Keratinocyte (primary cell): Measurements from ENCODE around the gene ITGB4. TPM values are rescaled to one million over a fixed set of nuclear protein-coding genes. Genes with fewer than 3 reads are reported as not detected.

Experiments used
- DNase-seq: peaks from one replicate; pipeline ENCODE4 v3.0.0-alpha.2; 2011; ENCODE audit warnings: low read depth, missing footprints, low spot score
- FAIRE-seq: peaks from 2 replicates; lab custom pipeline; 2011; peaks lifted over from hg19 to GRCh38; lab: Jason Lieb, UNC
- H2AFZ ChIP-seq: 2 replicates; pipeline ENCODE4 v1.6.0; 2012; ENCODE audit warnings: low read length, control low read depth, inconsistent platforms; ENCODE audit not compliant: control insufficient read depth
- H3K27ac ChIP-seq: 2 replicates; pipeline ENCODE4 v1.5.1; 2011; ENCODE audit warnings: low read length; ENCODE audit not compliant: control insufficient read depth, insufficient read depth
- H3K27me3 ChIP-seq: 3 replicates; pipeline ENCODE4 v1.6.0; 2011; ENCODE audit warnings: low read length; ENCODE audit not compliant: control insufficient read depth, insufficient read depth; ENCODE audit errors: extremely low read depth
- H3K36me3 ChIP-seq, 2 experiments: 2 replicates in 1 of 2; 3 replicates in 1 of 2; pipeline ENCODE4 v1.5.1; 2011; ENCODE audit warnings: low read length in 2 of 2, mild to moderate bottlenecking in 1 of 2; ENCODE audit not compliant: control insufficient read depth in 2 of 2, insufficient read depth in 2 of 2; ENCODE audit errors: extremely low read depth in 1 of 2
- H3K4me1 ChIP-seq: 3 replicates; pipeline ENCODE4 v1.5.1; 2011; ENCODE audit warnings: low read length; ENCODE audit not compliant: control insufficient read depth, insufficient read depth; ENCODE audit errors: extremely low read depth
- H3K4me2 ChIP-seq: 3 replicates; pipeline ENCODE4 v1.6.0; 2011; ENCODE audit warnings: low read depth, low read length; ENCODE audit not compliant: control insufficient read depth, insufficient read depth; ENCODE audit errors: extremely low read depth
- H3K4me3 ChIP-seq, 3 experiments: fragments of 200-600 bp in 1 of 3; sonication (generic) in 1 of 3; 2 replicates in 2 of 3; 3 replicates in 1 of 3; pipeline ENCODE4 v1.5.1; 2011 to 2016; ENCODE audit warnings: low read length in 3 of 3, mild to moderate bottlenecking in 3 of 3, control low read depth in 2 of 3, inconsistent platforms in 1 of 3, low read depth in 1 of 3, mixed read lengths in 1 of 3, mixed run types in 1 of 3, moderate library complexity in 1 of 3; ENCODE audit not compliant: control insufficient read depth in 2 of 3, insufficient read depth in 2 of 3; ENCODE audit errors: extremely low read depth in 1 of 3
- H3K79me2 ChIP-seq: 2 replicates; pipeline ENCODE4 v1.6.0; 2012; ENCODE audit warnings: low read length; ENCODE audit not compliant: control insufficient read depth, insufficient read depth
- H3K9ac ChIP-seq: 3 replicates; pipeline ENCODE4 v1.6.0; 2011; ENCODE audit warnings: low read length; ENCODE audit not compliant: control insufficient read depth, insufficient read depth; ENCODE audit errors: extremely low read depth
- H3K9me1 ChIP-seq: 3 replicates; pipeline ENCODE4 v1.6.0; 2011; ENCODE audit warnings: low read length; ENCODE audit not compliant: control insufficient read depth, insufficient read depth; ENCODE audit errors: extremely low read depth
- H3K9me3 ChIP-seq: 2 replicates; pipeline ENCODE4 v1.5.1; 2012; ENCODE audit warnings: low read depth, low read length; ENCODE audit not compliant: control insufficient read depth
- H4K20me1 ChIP-seq: 3 replicates; pipeline ENCODE4 v1.6.0; 2011; ENCODE audit warnings: low read length; ENCODE audit not compliant: control insufficient read depth, insufficient read depth; ENCODE audit errors: extremely low read depth
- CTCF ChIP-seq, 3 experiments: IDR thresholded peaks in 1 of 3; conservative IDR thresholded peaks in 1 of 3; optimal IDR thresholded peaks in 1 of 3; 2 replicates in 2 of 3; 3 replicates in 1 of 3; pipeline versions ENCODE3 to v1.5.1; 2011; ENCODE audit warnings: low read length in 3 of 3, mild to moderate bottlenecking in 3 of 3, moderate library complexity in 2 of 3, control low read depth in 1 of 3, inconsistent platforms in 1 of 3; ENCODE audit not compliant: insufficient read depth in 2 of 3; ENCODE audit errors: extremely low read depth in 1 of 3
- EZH2 ChIP-seq: IDR thresholded peaks from one replicate; pipeline ENCODE4 v1.6.1; 2012; ENCODE audit warnings: inconsistent platforms, mild to moderate bottlenecking, low read length, moderate library complexity
- dilution Hi-C: fragments of 300-500 bp; cut with MboI; formaldehyde crosslinking; loops from one replicate; pipeline ENCODE4 v1.7.0; 2020; ENCODE audit warnings: low sequenced_read_pairs; ENCODE audit not compliant: extremely low pct_ligation_motif_present
- polyA plus RNA-seq, 5 experiments: library from polyadenylated mRNA; depleted of rRNA in 3 of 5; stranded (reverse) in 3 of 5; stranded (forward) in 1 of 5; unstranded in 1 of 5; fragments of >200 nt; gene quantifications; 1 replicate in 1 of 5; 2 replicates in 3 of 5; 3 replicates in 1 of 5; pipeline versions ENCODE4 v1.2.1 to v1.2.3, GENCODE V29; 2011 to 2012; ENCODE audit warnings: missing spikeins in 2 of 5, low read depth in 1 of 5, low replicate concordance in 1 of 5

ITGB4 gene
- polyA plus RNA-seq, 1 donor (not counting 4 experiments of a cell fraction or from before 2014, with no cell fraction given): 761 TPM

GRCh38 chr17:75712446-75712845 lies 8.8 kb upstream of the ITGB4 start:
- peaks cover 11% of the 10 kb centered on the region in 2 experiments for H3K36me3 ChIP-seq
- H3K27me3 ChIP-seq: no peaks in the 10 kb centered on the region
- FAIRE-seq (no peak), DNase-seq (no peak)
- no peaks in the 10 kb centered on the region for H3K9me1 ChIP-seq
- H3K4me2 ChIP-seq: no peak overlapping the region
- no peak overlapping the region for H3K4me3 ChIP-seq
- H4K20me1 ChIP-seq: no peaks in the 10 kb centered on the region
- no peak overlapping the region for H3K9ac ChIP-seq
- peaks cover 6% of the 10 kb centered on the region for H3K4me1 ChIP-seq
- H3K9me3 ChIP-seq: no peaks in the 10 kb centered on the region
- H2AFZ ChIP-seq: no peak overlapping the region
- no peaks in the 10 kb centered on the region for H3K79me2 ChIP-seq
- no peak overlapping the region for H3K27ac ChIP-seq
- dilution Hi-C loops: no loop called here
- no peak for TF ChIP-seq EZH2
- TF ChIP-seq CTCF (optimal IDR thresholded peaks at IDR 0.05 in 1 of 3, IDR thresholded peaks at IDR 0.05 in 1 of 3, conservative IDR thresholded peaks at IDR 0.05 in 1 of 3; ENCODE audit: extremely low read depth in 1 of 3, insufficient read depth in 2 of 3, low read length in 3 of 3): no peak

DNA sequence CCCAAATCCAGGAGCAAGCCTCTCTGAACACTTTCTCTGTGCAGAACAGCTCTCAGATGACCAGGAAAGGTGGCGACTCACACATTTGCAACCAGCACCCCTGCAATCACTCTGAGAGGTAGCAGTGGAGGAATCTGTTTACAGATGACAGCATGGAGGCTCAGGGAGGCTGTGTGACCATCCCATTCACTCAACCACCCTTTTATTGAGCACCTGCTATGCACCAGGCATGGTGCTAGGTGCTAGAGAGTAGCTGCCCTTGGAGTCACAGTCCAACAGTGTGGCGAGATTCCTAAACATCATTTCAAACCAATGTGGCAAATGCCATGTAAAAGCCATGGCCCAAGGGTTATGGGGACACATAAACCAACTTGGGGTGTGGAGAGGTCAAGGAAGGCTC lies 1.5 kb upstream of the ITGB4 start:
- TF ChIP-seq EZH2: no peak
- TF ChIP-seq CTCF (optimal IDR thresholded peaks at IDR 0.05 in 1 of 3, IDR thresholded peaks at IDR 0.05 in 1 of 3, conservative IDR thresholded peaks at IDR 0.05 in 1 of 3; ENCODE audit: extremely low read depth in 1 of 3, insufficient read depth in 2 of 3, low read length in 3 of 3): no peak
- peaks cover 36% of the 10 kb centered on the region for H3K79me2 ChIP-seq
- H2AFZ ChIP-seq: no peak overlapping the region
- H4K20me1 ChIP-seq: peaks cover 8% of the 10 kb centered on the region
- H3K4me2 ChIP-seq: no peak overlapping the region
- no peaks in the 10 kb centered on the region for H3K27me3 ChIP-seq
- peaks cover 9 to 30% of the 10 kb centered on the region in 2 experiments for H3K36me3 ChIP-seq
- no peak overlapping the region for H3K4me3 ChIP-seq
- no peaks in the 10 kb centered on the region for H3K9me1 ChIP-seq
- no peak overlapping the region for H3K27ac ChIP-seq
- peaks cover 26% of the 10 kb centered on the region for H3K4me1 ChIP-seq
- FAIRE-seq (no peak), DNase-seq (no peak)
- H3K9me3 ChIP-seq: no peaks in the 10 kb centered on the region
- dilution Hi-C loops: loop anchor here (10.0 kb wide), 1 partner anchor 45 kb away; no protein-coding TSS in a partner anchor
- H3K9ac ChIP-seq: no peak overlapping the region
